Loucy (cell line): Measurements from ENCODE around the gene CNNM3.

Experiments
- H2AFZ ChIP-seq: fragments of 200-600 bp; sonication (generic); 2 replicates; pipeline ENCODE4 v1.6.0; 2016; ENCODE audit warnings: antibody characterized with exemption, mild to moderate bottlenecking, low read length, moderate library complexity
- H3F3A ChIP-seq: fragments of 200-600 bp; 2 replicates; pipeline ENCODE4 v1.6.0; 2016; ENCODE audit warnings: antibody characterized with exemption, low read depth, mild to moderate bottlenecking
- H3K27me3 ChIP-seq: fragments of 200-600 bp; sonication (generic); 2 replicates; pipeline ENCODE4 v1.6.1; 2014; ENCODE audit warnings: low read length, mild to moderate bottlenecking; ENCODE audit not compliant: insufficient read depth, poor library complexity, severe bottlenecking
- H3K36me3 ChIP-seq: fragments of 200-600 bp; sonication (generic); 2 replicates; pipeline ENCODE4 v1.6.1; 2016; ENCODE audit warnings: low read length; ENCODE audit not compliant: insufficient read depth
- H3K4me1 ChIP-seq: fragments of 200-600 bp; sonication (generic); 2 replicates; pipeline ENCODE4 v1.5.1; 2014; ENCODE audit warnings: low read length, mild to moderate bottlenecking; ENCODE audit not compliant: insufficient read depth, poor library complexity, severe bottlenecking
- H3K4me2 ChIP-seq: fragments of 200-600 bp; sonication (generic); 2 replicates; pipeline ENCODE4 v1.6.0; 2014; ENCODE audit warnings: antibody characterized with exemption, low read length, low read depth, mild to moderate bottlenecking; ENCODE audit not compliant: poor library complexity, severe bottlenecking
- H3K4me3 ChIP-seq: fragments of 200-600 bp; sonication (generic); 2 replicates; pipeline ENCODE4 v1.5.1; 2014; ENCODE audit warnings: low read length, mild to moderate bottlenecking, mixed read lengths; ENCODE audit not compliant: poor library complexity, severe bottlenecking
- H3K79me2 ChIP-seq: fragments of 200-600 bp; sonication (generic); 2 replicates; pipeline ENCODE4 v1.6.1; 2014; ENCODE audit warnings: low read length; ENCODE audit not compliant: insufficient read depth
- H3K9ac ChIP-seq: fragments of 200-600 bp; sonication (generic); 2 replicates; pipeline ENCODE4 v1.6.0; 2014; ENCODE audit warnings: mild to moderate bottlenecking, low read depth, low read length, moderate library complexity; ENCODE audit not compliant: poor library complexity, severe bottlenecking
- H3K9me2 ChIP-seq: fragments of 200-600 bp; sonication (generic); replicated peaks from 2 replicates; pipeline ENCODE4 v1.6.1; 2016; ENCODE audit warnings: low read depth, low read length, mixed read lengths
- H3K9me3 ChIP-seq: fragments of 200-600 bp; sonication (generic); 2 replicates; pipeline ENCODE4 v1.6.1; 2014; ENCODE audit warnings: mild to moderate bottlenecking, antibody characterized with exemption, low read length, low read depth; ENCODE audit not compliant: insufficient read depth
- H4K20me1 ChIP-seq: fragments of 200-600 bp; sonication (generic); 2 replicates; pipeline ENCODE4 v1.6.0; 2014; ENCODE audit warnings: antibody characterized with exemption, low read length, mild to moderate bottlenecking; ENCODE audit not compliant: insufficient read depth, poor library complexity, severe bottlenecking
- CTCF ChIP-seq: fragments of 200-600 bp; sonication (generic); conservative IDR thresholded peaks from 2 replicates; pipeline ENCODE4 v1.5.1; 2014; ENCODE audit warnings: mild to moderate bottlenecking, antibody characterized with exemption, low read length
- EZH2phosphoT487 ChIP-seq: fragments of 200-600 bp; IDR thresholded peaks from 2 replicates; pipeline ENCODE4 v1.6.1; 2018; ENCODE audit warnings: antibody characterized with exemption, mild to moderate bottlenecking, moderate library complexity, borderline replicate concordance

CNNM3 gene

GRCh38 chr2:96848264-96848663, 32.2 kb downstream of the CNNM3 start:
- no peak overlapping the region for H3K9ac ChIP-seq
- H4K20me1 ChIP-seq = no peaks in the 10 kb centered on the region
- no peaks in the 10 kb centered on the region for H3K79me2 ChIP-seq
- H3K9me2 ChIP-seq = no peaks in the 10 kb centered on the region
- H3K4me3 ChIP-seq = no peak overlapping the region
- no peaks in the 10 kb centered on the region for H3K9me3 ChIP-seq
- H3K4me2 ChIP-seq = no peak overlapping the region
- no peak overlapping the region for H2AFZ ChIP-seq
- H3K4me1 ChIP-seq = peaks cover 8% of the 10 kb centered on the region
- TF ChIP-seq EZH2phosphoT487 (no peak), CTCF (no peak)
- H3F3A ChIP-seq = no peaks in the 10 kb centered on the region
- H3K27me3 ChIP-seq = no peaks in the 10 kb centered on the region
- H3K36me3 ChIP-seq = peaks cover 31% of the 10 kb centered on the region; the same call in 1 of the 2 replicates

DNA sequence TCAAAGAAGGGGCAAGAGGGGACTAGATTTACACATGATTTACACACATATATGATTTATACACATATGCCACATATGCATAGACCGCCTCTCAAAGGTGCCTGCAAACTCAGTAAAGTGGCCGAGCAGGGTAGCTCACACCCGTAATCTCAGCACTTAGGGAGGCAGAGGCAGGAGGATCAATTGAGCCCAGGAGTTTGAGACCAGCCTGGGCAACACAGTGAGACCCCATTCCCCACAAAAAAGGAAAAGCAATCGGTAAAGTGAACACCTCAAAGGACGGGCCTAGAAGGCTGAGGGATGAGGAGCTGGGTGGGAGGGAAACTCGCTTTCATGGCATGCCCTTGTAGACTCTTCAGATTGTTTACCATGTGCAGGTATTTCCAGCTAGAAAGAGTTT, 36.6 kb downstream of the CNNM3 start:
- no peak for TF ChIP-seq CTCF
- TF ChIP-seq EZH2phosphoT487 = no peak
- no peak overlapping the region for H3K4me3 ChIP-seq
- H3K9me3 ChIP-seq = no peaks in the 10 kb centered on the region
- no peaks in the 10 kb centered on the region for H3K27me3 ChIP-seq
- peaks cover 26% of the 10 kb centered on the region for H3K4me1 ChIP-seq
- peaks cover 7% of the 10 kb centered on the region for H4K20me1 ChIP-seq
- H3K9ac ChIP-seq = no peak overlapping the region
- no peaks in the 10 kb centered on the region for H3K9me2 ChIP-seq
- H2AFZ ChIP-seq = no peak overlapping the region
- peaks cover 32% of the 10 kb centered on the region; the same call in 1 of the 2 replicates for H3K36me3 ChIP-seq
- no peak overlapping the region for H3K4me2 ChIP-seq
- peaks cover 31% of the 10 kb centered on the region for H3K79me2 ChIP-seq
- no peaks in the 10 kb centered on the region for H3F3A ChIP-seq

DNA sequence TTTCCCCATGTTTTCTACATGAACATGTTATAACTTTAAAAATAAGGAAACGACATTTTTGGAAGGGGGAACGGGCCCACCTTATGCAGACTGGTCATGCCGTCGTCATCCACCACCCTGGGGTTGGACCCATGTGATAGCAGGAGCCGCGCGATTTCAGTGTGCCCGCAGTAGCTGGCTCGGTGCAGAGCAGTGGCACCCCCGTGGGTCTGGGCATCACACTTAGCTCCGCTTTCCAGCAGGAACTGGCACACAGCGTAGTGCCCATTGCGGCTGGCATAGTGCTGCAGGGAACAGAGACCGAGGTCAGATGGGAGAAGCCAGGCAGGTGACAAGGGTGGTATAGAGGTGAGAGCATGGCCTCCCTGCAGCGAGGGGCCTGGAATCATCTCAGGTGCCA, 37.3 kb downstream of the CNNM3 start:
- no peak for TF ChIP-seq EZH2phosphoT487
- TF ChIP-seq CTCF = no peak
- H3K9ac ChIP-seq = no peak overlapping the region

More for the DNA sequence above, 37.3 kb downstream of the CNNM3 start:
- Histone ChIP-seq H3K36me3 (peaks cover 25% of the 10 kb centered on the region; the same call in 1 of the 2 replicates), H3K4me3 (no peak overlapping the region), H3K9me2 (no peaks in the 10 kb centered on the region), H4K20me1 (peaks cover 7% of the 10 kb centered on the region), H3K4me2 (no peak overlapping the region), H3K9me3 (no peaks in the 10 kb centered on the region), H2AFZ (no peak overlapping the region), H3K4me1 (peaks cover 20% of the 10 kb centered on the region), H3K27me3 (no peaks in the 10 kb centered on the region), H3F3A (no peaks in the 10 kb centered on the region), H3K79me2 (peaks cover 31% of the 10 kb centered on the region)
